Endothelial cell of umbilical vein (primary cell): ENCODE results near the gene TBC1D10B.
"Not testable (repeated sequence)": the region's sequence is repeated elsewhere in the genome, so short reads cannot be mapped to it uniquely, and the experiment has no call there.

Experiments
- CTCF ChIP-seq, 2 donors: IDR thresholded peaks; 1 replicate in 1 of 2; 2 replicates in 1 of 2; pipeline ENCODE4 v1.5.1; 2011; ENCODE audit warnings: low read length in 2 of 2, mild to moderate bottlenecking in 2 of 2, moderate library complexity in 2 of 2, control low read depth in 1 of 2, inconsistent platforms in 1 of 2, low read depth in 1 of 2; ENCODE audit not compliant: insufficient read depth in 1 of 2; ENCODE audit errors: extremely low read depth in 1 of 2
- EZH2 ChIP-seq: IDR thresholded peaks from 2 replicates; pipeline ENCODE4 v1.6.1; 2012; ENCODE audit warnings: borderline replicate concordance, low read depth, mild to moderate bottlenecking, moderate library complexity, low read length, inconsistent platforms; ENCODE audit not compliant: severe bottlenecking
- FOS ChIP-seq: IDR thresholded peaks from 2 replicates; pipeline ENCODE4 v1.6.1; 2011; ENCODE audit warnings: mild to moderate bottlenecking, low read length, moderate library complexity, borderline replicate concordance; ENCODE audit not compliant: insufficient read depth
- POLR2A ChIP-seq: IDR thresholded peaks from 2 replicates; pipeline ENCODE4 v1.6.1; 2012; ENCODE audit warnings: low read depth, mild to moderate bottlenecking, control low read depth, low read length
- POLR2AphosphoS5 ChIP-seq: IDR thresholded peaks from 2 replicates; pipeline ENCODE4 v1.6.1; 2012; ENCODE audit warnings: low read depth, mild to moderate bottlenecking, control low read depth, low read length, moderate library complexity; ENCODE audit not compliant: insufficient read depth

GRCh38 chr16:30335028-30335597 lies 35.2 kb downstream of the TBC1D10B start:
- not testable (repeated sequence) for TF ChIP-seq CTCF (IDR thresholded peaks at IDR 0.05; ENCODE audit: extremely low read depth in 1 of 2, insufficient read depth in 1 of 2, low read depth in 1 of 2, low read length in 2 of 2); FOS; POLR2A; EZH2
- peak; percentile 40 for TF ChIP-seq POLR2AphosphoS5
